K562 (cell line): ENCODE data around the gene MLLT3. TPM values are rescaled to one million over a fixed set of nuclear protein-coding genes. Genes with fewer than 3 reads are reported as not detected.

Source experiments
- ATAC-seq: fragments of 200-7000 bp; cut with Tn5 transposase; 3 replicates; pipeline ENCODE4 v1.9.1; 2020; ENCODE audit warnings: moderate library complexity
- BruUV-seq: library from RNA; stranded (reverse); fragments of 400-500 nt; replicated peaks from 2 replicates; lab custom pipeline; 2021; lab: Mats Ljungman, UMichigan
- CTCF ChIA-PET: fragments of 300-600 bp; formaldehyde crosslinking; extraction: SDS; loops from one replicate; lab custom pipeline; 2021; ENCODE audit warnings: low intra/inter-chr PET ratio; lab: Yijun Ruan, JAX
- POLR2A ChIA-PET: fragments of 300-600, 350-650 bp; sonication (Branson Sonifier 250); formaldehyde crosslinking; extraction: SDS; loops from one replicate; lab custom pipeline; 2021; ENCODE audit warnings: antibody characterized with exemption, inconsistent platforms; lab: Yijun Ruan, JAX
- DNase-seq, 4 experiments: peaks; one replicate each; pipeline versions ENCODE4 v3.0.0 to v3.0.0-alpha.2; 2011 to 2018; ENCODE audit warnings: low spot score in 3 of 4, mixed read lengths in 3 of 4; ENCODE audit errors: extremely low read depth in 1 of 4
- FAIRE-seq: peaks from 2 replicates; lab custom pipeline; 2011; peaks lifted over from hg19 to GRCh38; lab: Jason Lieb, UNC
- H2AFZ ChIP-seq: 2 replicates; pipeline ENCODE4 v1.6.0; 2011; ENCODE audit warnings: low read depth, low read length, control low read depth, inconsistent platforms
- H3K27ac ChIP-seq: fragments of 200-600 bp; 3 replicates; pipeline ENCODE4 v1.8.0; 2011; ENCODE audit warnings: low read depth, mild to moderate bottlenecking, control low read depth, inconsistent platforms, low read length, moderate library complexity, mixed read lengths; ENCODE audit errors: extremely low read depth
- H3K27me3 ChIP-seq, 2 experiments: fragments of 300-600 bp in 1 of 2; 2 replicates in 1 of 2; 3 replicates in 1 of 2; pipeline versions ENCODE4 v1.6.0 to v1.8.0; 2011; ENCODE audit warnings: inconsistent platforms in 2 of 2, low read length in 2 of 2, mild to moderate bottlenecking in 1 of 2, mixed read lengths in 1 of 2, moderate library complexity in 1 of 2; ENCODE audit not compliant: control insufficient read depth in 2 of 2, insufficient read depth in 2 of 2
- H3K36me3 ChIP-seq: fragments of 300-600 bp; 3 replicates; pipeline ENCODE4 v1.8.0; 2011; ENCODE audit warnings: mild to moderate bottlenecking, low read length, inconsistent platforms; ENCODE audit not compliant: control insufficient read depth, insufficient read depth
- H3K4me1 ChIP-seq, 2 experiments: fragments of 200-600 bp in 1 of 2; replicated peaks in 1 of 2; 2 replicates in 1 of 2; 3 replicates in 1 of 2; pipeline versions ENCODE4 v1.5.1 to v1.8.0; 2011; ENCODE audit warnings: inconsistent platforms in 2 of 2, low read length in 2 of 2, mild to moderate bottlenecking in 1 of 2, mixed read lengths in 1 of 2, moderate library complexity in 1 of 2; ENCODE audit not compliant: control insufficient read depth in 2 of 2, insufficient read depth in 2 of 2
- H3K4me2 ChIP-seq: 2 replicates; pipeline ENCODE4 v1.6.1; 2011; ENCODE audit warnings: low read length, control low read depth, inconsistent platforms, mixed read lengths; ENCODE audit not compliant: insufficient read depth
- H3K4me3 ChIP-seq: fragments of 200-600 bp; sonication (generic), shearing (Covaris generic); 2 replicates; pipeline ENCODE4 v1.5.1; 2016; ENCODE audit warnings: control low read depth, inconsistent platforms
- H3K79me2 ChIP-seq: fragments of 200-600 bp; 3 replicates; pipeline ENCODE4 v1.8.0; 2011; ENCODE audit warnings: low read length, inconsistent platforms; ENCODE audit not compliant: control insufficient read depth, insufficient read depth
- H3K9ac ChIP-seq, 2 experiments: 2 replicates each; pipeline versions ENCODE4 v1.6.0 to v1.6.1; 2011; ENCODE audit warnings: low read depth in 2 of 2, low read length in 2 of 2, control low read depth in 1 of 2, inconsistent platforms in 1 of 2, mild to moderate bottlenecking in 1 of 2, mixed read lengths in 1 of 2; ENCODE audit not compliant: insufficient read depth in 1 of 2
- H3K9me1 ChIP-seq: one replicate; pipeline ENCODE4 v1.6.0; 2011; ENCODE audit warnings: inconsistent platforms, mild to moderate bottlenecking, low read length, moderate library complexity; ENCODE audit not compliant: control insufficient read depth, insufficient read depth
- H3K9me3 ChIP-seq: replicated peaks from 2 replicates; pipeline ENCODE4 v1.5.1; 2011; ENCODE audit warnings: low read depth, low read length, inconsistent platforms; ENCODE audit not compliant: control insufficient read depth, insufficient read depth
- H4K20me1 ChIP-seq: replicated peaks from 2 replicates; pipeline ENCODE4 v1.6.1; 2011; ENCODE audit warnings: low read length, inconsistent platforms, mixed read lengths; ENCODE audit not compliant: control insufficient read depth, insufficient read depth
- ILF3 ChIP-seq: fragments of 450-650 bp; IDR thresholded peaks from 2 replicates; pipeline ENCODE4 v1.6.1; 2018; ENCODE audit warnings: antibody characterized with exemption, mild to moderate bottlenecking, moderate library complexity, borderline replicate concordance
- NR1H2 ChIP-seq: sonication (generic); formaldehyde crosslinking; IDR thresholded peaks from 2 replicates; pipeline ENCODE4 v1.4.0; 2020; ENCODE audit warnings: mild to moderate bottlenecking, missing genetic modification reagents
- PHF21A ChIP-seq: fragments of 450-650 bp; IDR thresholded peaks from 2 replicates; pipeline ENCODE4 v1.6.1; 2017; ENCODE audit warnings: low read depth, borderline replicate concordance
- PPARD ChIP-seq: fragments of 250-450 bp; sonication (Bioruptor Pico); IDR thresholded peaks from 2 replicates; pipeline ENCODE4 v1.8.0; 2022; ENCODE audit warnings: inconsistent platforms, mild to moderate bottlenecking, moderate library complexity
- SIX5 ChIP-seq, 2 experiments: IDR thresholded peaks; 2 replicates each; pipeline ENCODE4 v1.6.1; 2011; ENCODE audit warnings: low read length in 2 of 2, borderline replicate concordance in 1 of 2, low read depth in 1 of 2, mild to moderate bottlenecking in 1 of 2, moderate library complexity in 1 of 2; ENCODE audit not compliant: insufficient read depth in 1 of 2
- SMC3 ChIP-seq: conservative IDR thresholded peaks from 2 replicates; pipeline ENCODE4 v1.6.1; 2011; ENCODE audit warnings: low read depth, low read length, improper control_type of control experiment; ENCODE audit not compliant: insufficient read depth
- TARDBP ChIP-seq: fragments of 450-650 bp; IDR thresholded peaks from 2 replicates; pipeline ENCODE4 v1.6.1; 2016
- TOE1 ChIP-seq, 2 experiments: fragments of 450-650 bp in 1 of 2; sonication (generic) in 1 of 2; formaldehyde crosslinking in 1 of 2; IDR thresholded peaks; 2 replicates each; pipeline versions ENCODE4 v1.7.1 to v1.8.0; 2016 to 2022; ENCODE audit warnings: borderline replicate concordance in 2 of 2, mild to moderate bottlenecking in 2 of 2, antibody characterized with exemption in 1 of 2, inconsistent platforms in 1 of 2, low read depth in 1 of 2, missing genetic modification reagents in 1 of 2, moderate library complexity in 1 of 2
- ZNF224 ChIP-seq: sonication (generic); formaldehyde crosslinking; IDR thresholded peaks from 2 replicates; pipeline ENCODE4 v1.8.0; 2022; ENCODE audit warnings: mild to moderate bottlenecking, missing genetic modification reagents
- ZNF311 ChIP-seq: fragments of 250-450 bp; sonication (Bioruptor Pico); IDR thresholded peaks from 2 replicates; pipeline ENCODE4 v1.4.0; 2020; ENCODE audit warnings: mild to moderate bottlenecking, moderate library complexity
- ZNF354B ChIP-seq: fragments of 250-450 bp; sonication (Bioruptor Pico); IDR thresholded peaks from 2 replicates; pipeline ENCODE4 v1.4.0; 2020
- WGBS: fragments of 100-300 bp; shearing (Covaris generic); methylation state at CpG from one replicate; pipeline ENCODE4 v1.1.6; 2016; ENCODE audit warnings: low coverage, mixed read lengths; ENCODE audit not compliant: insufficient coverage; ENCODE audit errors: missing lambda C conversion rate; 5-methylcytosine and 5-hydroxymethylcytosine counted together
- in situ Hi-C: fragments of 300-500 bp; cut with MboI; formaldehyde crosslinking; loops from 4 replicates; pipeline ENCODE4 v1.15.0; 2018; ENCODE audit warnings: inconsistent platforms, mixed read lengths
- intact Hi-C: fragments of 100-400 bp; cut with micrococcal nuclease; formaldehyde crosslinking; loops from 2 replicates; pipeline ENCODE4 v1.14.2; 2022
- polyA plus RNA-seq, 8 experiments: library from polyadenylated mRNA; depleted of rRNA in 4 of 8; stranded (reverse) in 5 of 8; unstranded in 3 of 8; fragments of >200 nt; fragmentation: Nextera tagmentation in 2 of 8; fragmentation: Illumina TruSeq in 1 of 8; extraction: Ambion mirVana in 2 of 8; extraction: Trizol in 1 of 8; gene quantifications; 2 replicates each; pipeline versions ENCODE4 v1.2.1 to v1.2.3, GENCODE V29; 2011 to 2014; ENCODE audit warnings: inconsistent platforms in 1 of 8, missing spikeins in 1 of 8
- total RNA-seq, 7 experiments: library from RNA; depleted of rRNA in 6 of 7; stranded (reverse); fragments of >200 nt in 6 of 7; fragmentation: Illumina TruSeq in 2 of 7; extraction: Trizol in 2 of 7; gene quantifications; 2 replicates each; pipeline versions ENCODE4 v1.2.1 to v1.2.3, GENCODE V29; 2011 to 2021; ENCODE audit warnings: low replicate concordance in 1 of 7
- TF ChIP-seq, protein P1 (sequence below): fragments of 450-650 bp; formaldehyde crosslinking; IDR thresholded peaks from 2 replicates; pipeline ENCODE4 v1.4.0; 2022; ENCODE audit warnings: missing genetic modification characterization
- TF ChIP-seq, protein P2 (sequence below), 2 experiments: IDR thresholded peaks; 2 replicates each; pipeline ENCODE4 v1.6.1; 2012; ENCODE audit warnings: improper control_type of control experiment in 2 of 2, low read depth in 2 of 2, low read length in 2 of 2, borderline replicate concordance in 1 of 2

Gene MLLT3
- total and polyA plus RNA-seq, 9 of the 15 experiments (the other 6 are each of a cell fraction or from before 2014, with no cell fraction given), result 0.07 to 0.42 (median 0.22) TPM; not detected in 4

DNA sequence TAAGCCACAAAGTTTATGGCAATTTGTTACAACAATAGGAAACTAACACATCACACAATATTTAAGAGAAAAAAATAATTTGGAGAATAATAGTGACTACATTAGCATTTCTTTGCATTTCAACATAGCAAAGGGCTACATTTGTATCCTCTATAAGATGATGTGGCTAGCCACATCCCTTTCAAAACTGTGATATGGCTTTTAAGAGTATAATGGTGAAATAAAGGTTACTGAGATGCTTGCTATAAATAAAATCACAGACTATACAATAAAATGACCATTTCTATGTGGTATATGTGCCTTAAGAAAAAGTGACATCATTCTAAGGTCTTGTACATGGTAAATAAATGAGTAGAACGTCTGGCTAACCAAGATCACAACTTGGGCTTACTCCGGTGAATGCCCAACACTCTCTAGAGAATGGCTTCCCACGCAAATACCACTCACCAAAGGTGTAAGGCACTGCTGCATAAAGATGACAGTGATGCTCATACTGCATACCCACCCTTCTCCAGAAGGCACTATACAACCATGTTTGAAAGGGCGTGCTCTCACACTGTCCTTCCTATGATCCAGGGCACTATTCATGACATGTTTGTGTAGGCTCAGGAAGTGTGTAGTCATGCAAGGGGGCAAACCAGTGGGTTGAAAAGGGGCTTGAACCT lies 286.5 kb downstream of the MLLT3 start:
- no peak overlapping the region for H3K27ac ChIP-seq
- POLR2A ChIA-PET, result no interaction called here
- no peak overlapping the region for H3K4me2 ChIP-seq
- CTCF ChIA-PET, result no interaction called here
- WGBS, result 0% methylated on average over 4 of the region's 4 CpGs
- intact Hi-C loops, result no loop called here
- no peak overlapping the region for H3K9ac ChIP-seq
- no peaks in the 10 kb centered on the region for H4K20me1 ChIP-seq
- no peak overlapping the region for H3K4me3 ChIP-seq
- no peaks in the 10 kb centered on the region for H3K27me3 ChIP-seq
- H3K79me2 ChIP-seq, result no peaks in the 10 kb centered on the region
- no peak for ATAC-seq
- no TSS peak for BruUV-seq
- no peaks in the 10 kb centered on the region for H3K4me1 ChIP-seq
- no peak for TF ChIP-seq NR1H2 (CRISPR knock-in tag)
- no peak for TF ChIP-seq ZNF354B (CRISPR knock-in tag)
- TF ChIP-seq PPARD, result no peak
- no peak for TF ChIP-seq TARDBP
- TF ChIP-seq ILF3, result no peak
- TF ChIP-seq, protein P1, sequence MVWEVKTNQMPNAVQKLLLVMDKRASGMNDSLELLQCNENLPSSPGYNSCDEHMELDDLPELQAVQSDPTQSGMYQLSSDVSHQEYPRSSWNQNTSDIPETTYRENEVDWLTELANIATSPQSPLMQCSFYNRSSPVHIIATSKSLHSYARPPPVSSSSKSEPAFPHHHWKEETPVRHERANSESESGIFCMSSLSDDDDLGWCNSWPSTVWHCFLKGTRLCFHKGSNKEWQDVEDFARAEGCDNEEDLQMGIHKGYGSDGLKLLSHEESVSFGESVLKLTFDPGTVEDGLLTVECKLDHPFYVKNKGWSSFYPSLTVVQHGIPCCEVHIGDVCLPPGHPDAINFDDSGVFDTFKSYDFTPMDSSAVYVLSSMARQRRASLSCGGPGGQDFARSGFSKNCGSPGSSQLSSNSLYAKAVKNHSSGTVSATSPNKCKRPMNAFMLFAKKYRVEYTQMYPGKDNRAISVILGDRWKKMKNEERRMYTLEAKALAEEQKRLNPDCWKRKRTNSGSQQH, result no peak
- TF ChIP-seq ZNF311 (CRISPR knock-in tag), result no peak
- no peak for TF ChIP-seq TOE1 (IDR thresholded peaks at IDR 0.05; ENCODE audit: borderline replicate concordance)
- no peak for TF ChIP-seq TOE1 (CRISPR knock-in tag; IDR thresholded peaks at IDR 0.05; ENCODE audit: borderline replicate concordance, low read depth)
- no peak for TF ChIP-seq ZNF224 (CRISPR knock-in tag)
- no peak for TF ChIP-seq SIX5 (IDR thresholded peaks at IDR 0.05; ENCODE audit: borderline replicate concordance in 1 of 2, insufficient read depth in 1 of 2, low read depth in 1 of 2, low read length in 2 of 2)
- TF ChIP-seq PHF21A, result no peak
- TF ChIP-seq SMC3, result no peak
- TF ChIP-seq, protein P2, sequence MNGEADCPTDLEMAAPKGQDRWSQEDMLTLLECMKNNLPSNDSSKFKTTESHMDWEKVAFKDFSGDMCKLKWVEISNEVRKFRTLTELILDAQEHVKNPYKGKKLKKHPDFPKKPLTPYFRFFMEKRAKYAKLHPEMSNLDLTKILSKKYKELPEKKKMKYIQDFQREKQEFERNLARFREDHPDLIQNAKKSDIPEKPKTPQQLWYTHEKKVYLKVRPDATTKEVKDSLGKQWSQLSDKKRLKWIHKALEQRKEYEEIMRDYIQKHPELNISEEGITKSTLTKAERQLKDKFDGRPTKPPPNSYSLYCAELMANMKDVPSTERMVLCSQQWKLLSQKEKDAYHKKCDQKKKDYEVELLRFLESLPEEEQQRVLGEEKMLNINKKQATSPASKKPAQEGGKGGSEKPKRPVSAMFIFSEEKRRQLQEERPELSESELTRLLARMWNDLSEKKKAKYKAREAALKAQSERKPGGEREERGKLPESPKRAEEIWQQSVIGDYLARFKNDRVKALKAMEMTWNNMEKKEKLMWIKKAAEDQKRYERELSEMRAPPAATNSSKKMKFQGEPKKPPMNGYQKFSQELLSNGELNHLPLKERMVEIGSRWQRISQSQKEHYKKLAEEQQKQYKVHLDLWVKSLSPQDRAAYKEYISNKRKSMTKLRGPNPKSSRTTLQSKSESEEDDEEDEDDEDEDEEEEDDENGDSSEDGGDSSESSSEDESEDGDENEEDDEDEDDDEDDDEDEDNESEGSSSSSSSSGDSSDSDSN (IDR thresholded peaks at IDR 0.05; ENCODE audit: borderline replicate concordance in 1 of 2, low read depth in 2 of 2, low read length in 2 of 2), result no peak
- in situ Hi-C loops, result no loop called here
- H3K9me1 ChIP-seq, result no peaks in the 10 kb centered on the region
- DNase-seq, result no peak
- H3K36me3 ChIP-seq, result no peaks in the 10 kb centered on the region
- no peak overlapping the region for H2AFZ ChIP-seq
- no peaks in the 10 kb centered on the region for H3K9me3 ChIP-seq
- FAIRE-seq, result no peak
